Right lobe of liver (tissue), 6 donors: Measurements from ENCODE around the gene RNF103. TPM values are rescaled to one million over a fixed set of nuclear protein-coding genes. Genes with fewer than 3 reads are reported as not detected.
A peak's percentile ranks its signal among the peaks of the same experiment; 100 is the strongest.

Experiments used
- ATAC-seq, 4 donors: fragments of 200-7000 bp; cut with Tn5 transposase; one replicate each; pipeline ENCODE4 v1.9.1; 2020; ENCODE audit warnings: mild to moderate bottlenecking in 4 of 4, moderate library complexity in 4 of 4
- DNase-seq, 3 donors: peaks; one replicate each; pipeline ENCODE4 v3.0.0-alpha.2; 2020
- H3K27ac ChIP-seq, 3 donors: fragments of 200-600 bp; one replicate each; pipeline ENCODE4 v1.8.0; 2022
- H3K27me3 ChIP-seq, 2 donors: fragments of 200-600 bp; one replicate each; pipeline ENCODE4 v1.8.0; 2022
- H3K36me3 ChIP-seq, 4 donors: fragments of 200-600 bp; sonication (generic) in 1 of 4; one replicate each; pipeline versions ENCODE4 v1.5.1 to v1.8.0; 2017 to 2022; ENCODE audit warnings: control low read depth in 1 of 4
- H3K4me1 ChIP-seq, 4 donors: fragments of 200-600 bp; sonication (generic) in 1 of 4; one replicate each; pipeline versions ENCODE4 v1.5.1 to v1.8.0; 2017 to 2022; ENCODE audit warnings: control low read depth in 1 of 4
- H3K4me3 ChIP-seq, 3 donors: fragments of 200-600 bp; one replicate each; pipeline ENCODE4 v1.8.0; 2022
- H3K9me3 ChIP-seq, 4 donors: fragments of 200-600 bp; sonication (generic) in 1 of 4; one replicate each; pipeline versions ENCODE4 v1.5.1 to v1.8.0; 2017 to 2022; ENCODE audit warnings: control low read depth in 1 of 4
- CTCF ChIP-seq, 4 donors: fragments of 200-600 bp in 3 of 4; fragments of 450-650 bp in 1 of 4; IDR thresholded peaks; one replicate each; pipeline versions ENCODE4 v1.5.1 to v1.8.0; 2016 to 2022; ENCODE audit warnings: antibody characterized with exemption in 4 of 4, mild to moderate bottlenecking in 2 of 4
- POLR2A ChIP-seq: fragments of 450-650 bp; IDR thresholded peaks from one replicate; pipeline ENCODE4 v1.6.1; 2017; ENCODE audit warnings: antibody characterized with exemption, mild to moderate bottlenecking
- WGBS: methylation state at CpG from one replicate; pipeline ENCODE4 v1.1.6; 2018; ENCODE audit warnings: low coverage, low lambda C conversion rate; ENCODE audit not compliant: insufficient coverage; ENCODE audit errors: missing lambda C conversion rate; 5-methylcytosine and 5-hydroxymethylcytosine counted together
- intact Hi-C, 2 donors: fragments of 100-400 bp; cut with DNase I; formaldehyde crosslinking; loops; one replicate each; pipeline versions ENCODE4 v1.11.2 to v1.14.1; 2022
- total RNA-seq, 6 experiments: library from RNA; depleted of rRNA in 2 of 6; stranded (reverse); fragments of >200 nt in 2 of 6; fragmentation: NEBNext Ultra II Directional in 3 of 6; extraction: Animal tissue kit (Norgen Biotek cat#: 25700) in 3 of 6; gene quantifications; one replicate each; pipeline versions ENCODE4 v1.1.0 to v1.2.4, GENCODE V29; 2016 to 2023
- donor health status: DM: no; HTN: yes; CAD: no.
- donor health status: DM: no; HTN: no; CAD: no.
- donor health status: DM: no; HTN: no; CAD: no.
- donor health status: DM: no; HTN: yes; CAD: no.
- donor health status: DM: no; HTN: yes; CAD: no.

RNF103 gene
- total RNA-seq, 6 experiments from 2014 or later, result 30.6 to 47.7 (median 39.7) TPM

DNA sequence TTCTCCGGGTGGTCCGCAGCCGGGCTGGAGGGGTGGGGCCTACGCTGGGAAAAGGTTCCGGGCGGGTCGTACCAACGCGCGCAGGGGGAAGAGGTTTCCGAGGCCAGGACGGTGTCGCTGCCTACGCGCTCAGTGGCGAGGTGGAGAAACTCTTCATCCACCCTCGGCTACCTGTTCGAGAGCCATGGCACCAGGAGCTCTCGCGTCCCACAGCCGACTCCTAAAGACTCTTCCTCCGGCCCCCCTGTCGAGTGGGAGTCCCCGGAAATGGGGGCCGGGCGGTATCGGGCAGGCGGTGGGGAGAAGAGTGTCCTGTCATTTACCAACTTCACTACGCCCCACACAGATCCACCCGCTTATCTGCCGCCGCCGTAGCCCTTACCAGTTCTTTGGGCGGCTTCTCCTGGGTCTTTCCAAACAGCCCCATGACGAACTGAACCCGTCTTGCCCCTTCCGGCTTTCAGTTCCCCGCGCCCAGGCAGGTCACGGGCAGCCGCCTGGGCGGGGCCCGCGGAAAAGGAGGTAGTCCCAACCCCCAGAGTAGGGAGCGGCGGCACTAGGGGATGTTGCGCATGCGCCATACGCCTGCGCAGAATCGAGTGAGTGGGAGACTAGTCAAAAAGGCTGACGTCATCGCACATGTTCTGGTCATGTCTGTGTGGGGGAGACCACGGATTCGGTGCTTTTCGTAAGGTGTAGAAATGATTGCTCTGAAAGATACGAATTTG is 60.6 kb downstream of the RNF103 start, which contains the start of gene CHMP3:
CHMP3 (minus strand) TSS at position 522 of the 728 bp plus-strand sequence; CDS start at position 427, 95 bp downstream.
- DNase-seq (peak; percentile 96 to 98 (median 97)), ATAC-seq (peak; percentile 95 to 97 (median 96))
- no peaks in the 10 kb centered on the region for H3K36me3 ChIP-seq
- peak within 1 kb of the TSS; percentile 68 to 80 (median 71) for H3K4me3 ChIP-seq
- H3K4me1 ChIP-seq, result peaks cover 0 to 16% (median 4%) of the 10 kb centered on the region in 4 donors
- TF ChIP-seq CTCF (IDR thresholded peaks at IDR 0.05) (no peak), POLR2A (peak; percentile 84)
- no peaks in the 10 kb centered on the region for H3K27me3 ChIP-seq
- no peaks in the 10 kb centered on the region for H3K9me3 ChIP-seq
- intact Hi-C loops, result no loop called here
- peak within 1 kb of the TSS; percentile 99 for H3K27ac ChIP-seq
- WGBS, result 1% methylated on average over 10 of the region's 57 CpGs

GRCh38 chr2:86562485-86562921 is 61.2 kb downstream of the RNF103 start:
- DNase-seq, result no peak
- WGBS, result 0% methylated on average over 8 of the region's 16 CpGs
- H3K9me3 ChIP-seq, result no peaks in the 10 kb centered on the region
- H3K4me1 ChIP-seq, result peaks cover 0 to 16% (median 4%) of the 10 kb centered on the region in 4 donors
- peak overlapping the region; percentile 99 for H3K27ac ChIP-seq
- H3K27me3 ChIP-seq, result no peaks in the 10 kb centered on the region
- H3K4me3 ChIP-seq, result peak overlapping the region; percentile 68 to 80 (median 71)
- no peak for ATAC-seq
- TF ChIP-seq POLR2A (no peak), CTCF (IDR thresholded peaks at IDR 0.05) (no peak)
- H3K36me3 ChIP-seq, result no peaks in the 10 kb centered on the region
- intact Hi-C loops, result no loop called here

- intact Hi-C loops, result no loop called here
- Histone ChIP-seq H3K4me3 (no peak overlapping the region), H3K27me3 (no peaks in the 10 kb centered on the region), H3K9me3 (no peaks in the 10 kb centered on the region), H3K36me3 (no peaks in the 10 kb centered on the region), H3K4me1 (peaks cover 0 to 13% (median 4%) of the 10 kb centered on the region in 4 donors), H3K27ac (no peak overlapping the region)
- WGBS, result 90% methylated on average over 2 of the region's 2 CpGs
- no peak for TF ChIP-seq POLR2A
- no peak for TF ChIP-seq CTCF (IDR thresholded peaks at IDR 0.05)
- DNase-seq (no peak), ATAC-seq (no peak)
Observed at GRCh38 chr2:86557836-86558235, 65.8 kb downstream of the RNF103 start.

DNA sequence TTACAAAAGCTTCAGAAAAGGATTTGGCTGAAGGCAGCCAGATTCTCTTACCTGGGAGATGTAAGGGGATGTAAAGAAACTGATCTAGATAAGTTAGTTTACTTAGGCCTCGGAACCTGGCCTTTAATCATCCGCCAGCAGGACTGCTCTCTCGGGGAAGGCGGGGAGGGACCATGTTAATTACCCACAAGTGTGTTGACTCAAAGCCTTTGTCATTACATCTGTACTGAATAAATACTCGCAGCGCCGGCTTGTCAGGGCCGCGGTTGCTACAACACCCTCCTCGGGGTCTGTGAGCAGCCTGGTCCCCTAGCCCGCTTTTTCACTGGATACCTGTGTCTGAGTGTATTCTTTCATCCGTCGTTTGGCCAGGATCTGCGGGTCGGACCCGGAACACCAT is 67.2 kb downstream of the RNF103 start:
- no peak for DNase-seq
- WGBS, result 100% methylated on average over 1 of the region's 16 CpGs
- H3K27me3 ChIP-seq, result no peaks in the 10 kb centered on the region

More for the DNA sequence above, 67.2 kb downstream of the RNF103 start:
- Histone ChIP-seq H3K9me3 (no peaks in the 10 kb centered on the region), H3K27ac (no peak overlapping the region), H3K4me1 (peaks cover 0 to 6% (median under 1%) of the 10 kb centered on the region in 4 donors), H3K4me3 (no peak overlapping the region), H3K36me3 (no peaks in the 10 kb centered on the region)
- no peak for TF ChIP-seq POLR2A
- no peak for TF ChIP-seq CTCF (IDR thresholded peaks at IDR 0.05)
- ATAC-seq, result no peak
- intact Hi-C loops, result no loop called here

Other genes with a start within 250 kb of the RNF103 start
- gene KDM3A, start 182.5 kb downstream of the RNF103 start, total RNA-seq, result 10 to 100 TPM in 5 of 6 experiments, 1 to 10 TPM in 1; 7.2 to 40.8 (median 13.6) TPM
- gene CHMP3, start 60.4 kb downstream of the RNF103 start, total RNA-seq, result 10 to 100 TPM; 16.2 to 29.3 (median 24.4) TPM
- gene RMND5A, start 96.4 kb upstream of the RNF103 start, total RNA-seq, result 10 to 100 TPM; 22.2 to 45.6 (median 33.8) TPM
- 1 to 10 TPM in 1 of 6 experiments, under 1 TPM in 5; 0.26 to 1.1 (median 0.61) TPM for gene CD8A, start 167.0 kb upstream of the RNF103 start, total RNA-seq
- under 1 TPM in 3 of 6 experiments, not detected in 3; 0.25 to 0.68 (median 0.27) TPM for gene CD8B, start 238.0 kb upstream of the RNF103 start, total RNA-seq